ENCODE measurements around the gene UPF3A.

UPF3A gene

DNA sequence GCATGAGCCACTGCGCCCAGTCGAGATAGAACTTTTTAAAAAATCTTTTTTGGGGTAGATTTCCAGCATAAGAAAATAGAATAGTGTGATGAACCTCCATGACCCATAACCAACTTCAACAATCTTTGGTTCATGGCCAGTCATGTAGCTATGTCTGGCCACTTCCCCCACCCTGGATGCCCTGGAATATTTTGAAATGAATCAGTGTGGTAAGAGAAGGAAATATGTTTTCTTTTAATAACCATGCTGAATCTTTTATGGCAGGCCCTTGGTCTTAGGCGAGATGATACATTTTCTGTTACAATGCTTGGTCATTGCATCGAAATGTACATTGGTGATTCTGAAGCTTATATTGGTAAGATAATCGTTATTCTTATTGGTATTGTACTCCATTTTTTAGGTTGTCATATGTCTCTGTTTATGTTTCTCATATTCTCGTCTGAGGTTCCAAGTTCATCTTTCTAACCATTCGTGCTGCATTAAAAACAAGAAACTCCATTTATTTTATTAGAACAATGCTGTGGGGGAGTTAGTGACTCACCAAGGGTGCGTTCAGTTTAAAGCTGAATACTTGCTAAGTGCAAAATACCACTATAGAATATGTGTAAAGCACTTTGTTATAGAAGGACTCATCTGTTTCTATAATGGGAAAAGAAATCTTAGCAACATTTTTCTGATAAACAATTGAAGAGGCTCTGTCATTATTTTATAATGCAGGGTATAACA lies 16.4 kb upstream of the UPF3A start:
- no peak for DNase-seq

GRCh38 chr13:114266241-114266640 lies 15.2 kb upstream of the UPF3A start:
- DNase-seq, result no peak

- no peak for DNase-seq
These were observed 12.8 kb upstream of the UPF3A start for GRCh38 chr13:114268344-114269280.

DNA sequence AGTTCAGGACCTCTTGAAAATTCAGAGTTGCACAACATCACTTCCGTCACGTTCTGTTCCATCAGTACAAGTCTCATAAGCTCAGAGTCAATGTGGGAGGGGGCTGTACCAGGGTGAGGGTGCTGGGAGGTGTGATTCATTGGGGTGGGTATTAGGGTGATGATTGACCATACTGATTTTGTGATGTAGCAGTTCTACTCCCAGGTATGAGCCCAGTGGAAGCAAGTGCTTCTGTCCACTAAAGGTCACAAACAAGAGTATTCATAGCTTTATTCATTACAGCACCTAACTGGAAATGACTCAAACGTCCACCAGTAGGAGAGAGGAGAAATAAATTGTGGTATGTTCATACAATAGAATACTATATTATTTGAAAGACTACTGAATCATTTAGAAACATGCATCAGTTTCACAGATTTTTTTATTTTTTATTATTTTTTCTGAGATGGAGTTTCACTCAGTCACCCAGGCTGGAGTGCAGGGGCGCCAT lies 12.1 kb upstream of the UPF3A start:
- DNase-seq, result no peak

DNA sequence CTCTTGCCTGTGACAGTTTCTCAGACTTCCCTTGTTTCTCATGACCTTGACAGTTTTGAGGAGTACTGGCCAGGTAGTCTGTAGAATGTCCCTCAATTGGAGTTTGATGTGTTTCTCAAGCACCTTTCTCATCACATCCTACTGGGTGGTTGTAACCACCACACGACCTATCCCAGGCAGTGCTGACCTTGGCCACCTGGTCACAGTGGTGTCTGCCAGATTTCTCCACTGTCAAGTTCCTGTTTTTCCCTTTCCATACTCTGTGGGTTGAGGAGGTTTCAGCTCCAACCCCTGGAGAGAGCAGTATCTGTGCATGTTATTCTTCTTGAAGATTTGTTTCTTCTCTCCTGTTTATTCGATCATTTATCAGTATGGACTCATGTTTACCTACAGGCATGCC lies 8.4 kb upstream of the UPF3A start:
- DNase-seq, result no peak

DNA sequence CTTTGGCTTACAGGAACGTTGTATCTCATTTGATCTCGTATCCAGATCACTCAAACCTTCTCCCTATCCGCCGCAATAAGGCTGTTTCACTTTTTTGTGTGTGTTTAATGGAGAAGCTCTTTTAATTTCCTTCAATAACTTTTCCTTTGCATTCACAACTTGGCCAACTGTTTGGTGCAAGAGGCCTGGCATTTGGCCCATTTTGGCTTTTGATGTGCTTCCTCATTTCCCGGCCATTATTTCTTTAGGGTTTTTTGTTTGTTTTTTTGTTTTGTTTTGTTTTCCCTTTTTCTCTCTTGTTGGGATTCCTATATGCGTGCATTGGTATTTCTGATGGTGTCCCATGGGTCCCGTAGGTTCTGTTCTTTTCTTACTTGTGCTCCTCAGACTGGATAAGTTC lies 6.1 kb upstream of the UPF3A start:
- DNase-seq, result no peak

DNA sequence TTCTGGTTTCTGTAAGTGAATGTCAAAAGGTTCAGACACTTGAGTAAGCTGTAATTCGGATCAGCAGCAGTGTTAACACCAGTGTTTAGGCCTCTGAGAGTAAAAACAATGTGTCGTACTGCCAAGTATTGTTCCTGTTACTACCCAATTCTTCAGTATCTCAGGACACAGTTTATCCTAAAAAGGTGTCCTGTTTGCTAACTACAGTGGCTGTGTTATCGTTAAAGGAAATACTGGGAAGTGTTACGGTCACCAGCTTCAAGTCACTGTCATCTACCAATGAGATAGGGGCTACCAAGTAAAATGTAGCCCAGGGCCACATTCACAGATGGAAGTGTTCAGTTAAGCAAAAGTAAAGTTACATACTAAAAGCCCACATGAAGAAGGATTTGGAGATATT lies 2.3 kb upstream of the UPF3A start:
- no peak for DNase-seq

- no peak for DNase-seq
These were observed 1.5 kb upstream of the UPF3A start for GRCh38 chr13:114279758-114280355.

GRCh38 chr13:114282041-114282670 lies 755 bp downstream of the UPF3A start:
- DNase-seq, result no peak

GRCh38 chr13:114283576-114283975 lies 2.2 kb downstream of the UPF3A start:
- no peak for DNase-seq

- no peak for DNase-seq
These were observed 3.3 kb downstream of the UPF3A start for GRCh38 chr13:114284680-114285079.

- DNase-seq, result no peak
These were observed 3.9 kb downstream of the UPF3A start for GRCh38 chr13:114285166-114285808.

DNA sequence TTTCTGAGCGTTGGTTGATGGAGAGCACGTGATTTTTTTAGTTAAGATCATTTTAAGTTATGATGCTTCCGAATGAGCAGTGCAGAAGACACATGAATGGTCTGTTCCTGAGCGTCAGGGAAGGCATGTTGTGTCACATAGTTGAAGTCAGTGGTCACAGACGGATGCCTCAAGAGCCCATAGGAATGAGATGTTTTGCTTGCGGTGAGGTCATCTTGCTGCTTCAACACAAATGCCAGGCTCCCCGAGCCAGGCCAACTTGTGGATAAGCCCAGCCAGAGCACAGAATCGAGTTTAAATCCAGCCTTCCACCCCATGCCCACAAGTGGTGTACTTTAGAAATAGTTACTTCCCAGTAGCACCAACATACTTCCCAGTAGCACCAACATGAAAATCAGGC lies 5.4 kb downstream of the UPF3A start:
- no peak for DNase-seq

DNA sequence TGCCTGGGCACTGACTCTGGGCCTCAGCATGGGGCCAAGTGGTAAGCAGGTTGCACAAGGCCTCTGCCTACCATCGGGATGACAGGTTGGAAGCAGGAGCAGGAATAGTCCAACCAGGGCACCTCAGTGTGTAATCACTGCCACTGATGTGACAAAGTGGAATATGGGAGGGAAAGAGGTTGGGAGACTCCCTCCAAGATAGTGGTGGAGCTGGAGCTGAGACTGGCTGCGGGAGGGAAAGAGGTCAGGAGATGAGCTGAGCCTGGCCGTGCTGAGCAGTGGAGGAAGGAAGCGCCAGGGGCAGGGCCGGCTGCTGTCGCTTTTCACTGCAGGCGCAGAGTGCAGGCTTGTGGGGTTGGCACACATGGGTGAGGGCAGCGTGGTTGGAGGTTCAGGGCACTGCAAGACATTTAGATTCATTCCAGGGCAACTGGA lies 6.8 kb downstream of the UPF3A start:
- no peak for DNase-seq

GRCh38 chr13:114296448-114296847 lies 15.0 kb downstream of the UPF3A start:
- no peak for DNase-seq

GRCh38 chr13:114296902-114297301 lies 15.5 kb downstream of the UPF3A start:
- no peak for DNase-seq

GRCh38 chr13:114298866-114299265 lies 17.5 kb downstream of the UPF3A start:
- DNase-seq, result no peak

- DNase-seq, result no peak
These were observed 18.4 kb downstream of the UPF3A start for GRCh38 chr13:114299604-114300305.

GRCh38 chr13:114303700-114304327 lies 22.4 kb downstream of the UPF3A start:
- DNase-seq, result no peak

GRCh38 chr13:114304346-114305034 lies 23.1 kb downstream of the UPF3A start:
- no peak for DNase-seq

DNA sequence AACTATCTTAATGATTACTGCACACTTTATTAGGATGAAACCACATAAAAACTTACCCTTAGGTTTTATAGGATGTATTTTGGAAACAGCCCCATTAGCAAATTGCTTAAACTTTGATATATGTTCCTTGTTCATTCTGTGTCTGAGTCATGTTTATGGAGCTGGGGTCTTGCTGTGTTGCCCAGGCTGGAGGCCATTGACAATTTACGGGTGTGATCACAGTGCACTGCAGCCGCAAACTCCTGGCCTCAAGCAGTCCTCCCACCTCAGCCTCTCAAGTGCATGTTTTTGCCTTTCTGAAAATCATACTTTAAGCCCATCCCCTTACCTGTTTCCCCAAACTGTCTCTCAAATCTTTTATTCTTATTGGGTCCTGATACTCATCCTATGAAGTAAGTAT lies 27.7 kb downstream of the UPF3A start:
- DNase-seq, result no peak

Measured in SIG-M5 (cell line).